HEK293 (cell line): ENCODE measurements around the gene ANTXR1.

Experiments
- ATF2 ChIP-seq: fragments of 450-650 bp; formaldehyde crosslinking; IDR thresholded peaks from 2 replicates; pipeline ENCODE4 v1.5.1; 2016; ENCODE audit warnings: missing biosample characterization, missing genetic modification characterization, low read depth
- CTCF ChIP-seq: fragments of 450-650 bp; formaldehyde crosslinking; IDR thresholded peaks from 2 replicates; pipeline ENCODE4 v1.5.1; 2016; ENCODE audit warnings: missing biosample characterization, missing genetic modification characterization
- KLF7 ChIP-seq: fragments of 450-650 bp; formaldehyde crosslinking; IDR thresholded peaks from 2 replicates; pipeline ENCODE4 v1.5.1; 2016; ENCODE audit warnings: missing biosample characterization, missing genetic modification characterization, borderline replicate concordance
- ZBTB21 ChIP-seq: fragments of 450-650 bp; formaldehyde crosslinking; IDR thresholded peaks from 2 replicates; pipeline ENCODE4 v1.5.1; 2017; ENCODE audit warnings: missing biosample characterization, missing genetic modification characterization
- ZNF114 ChIP-seq: fragments of 450-650 bp; formaldehyde crosslinking; IDR thresholded peaks from 2 replicates; pipeline ENCODE4 v1.5.0; 2017; ENCODE audit warnings: missing biosample characterization, missing genetic modification characterization
- ZNF140 ChIP-seq: fragments of 450-650 bp; formaldehyde crosslinking; IDR thresholded peaks from 2 replicates; pipeline ENCODE4 v1.5.1; 2016; ENCODE audit warnings: missing biosample characterization, missing genetic modification characterization
- ZNF354C ChIP-seq: fragments of 450-650 bp; formaldehyde crosslinking; IDR thresholded peaks from 2 replicates; pipeline ENCODE4 v1.5.1; 2016; ENCODE audit warnings: missing biosample characterization, missing genetic modification characterization, low read depth, borderline replicate concordance
- ZNF629 ChIP-seq: fragments of 450-650 bp; formaldehyde crosslinking; IDR thresholded peaks from 2 replicates; pipeline ENCODE4 v1.5.1; 2017; ENCODE audit warnings: missing biosample characterization, missing genetic modification characterization
- ZNF785 ChIP-seq: fragments of 450-650 bp; formaldehyde crosslinking; IDR thresholded peaks from 2 replicates; pipeline ENCODE4 v1.5.1; 2016; ENCODE audit warnings: missing biosample characterization, missing genetic modification characterization
- ZNF791 ChIP-seq: fragments of 450-650 bp; formaldehyde crosslinking; IDR thresholded peaks from 2 replicates; pipeline ENCODE4 v1.5.1; 2016; ENCODE audit warnings: missing biosample characterization, missing genetic modification characterization

DNA sequence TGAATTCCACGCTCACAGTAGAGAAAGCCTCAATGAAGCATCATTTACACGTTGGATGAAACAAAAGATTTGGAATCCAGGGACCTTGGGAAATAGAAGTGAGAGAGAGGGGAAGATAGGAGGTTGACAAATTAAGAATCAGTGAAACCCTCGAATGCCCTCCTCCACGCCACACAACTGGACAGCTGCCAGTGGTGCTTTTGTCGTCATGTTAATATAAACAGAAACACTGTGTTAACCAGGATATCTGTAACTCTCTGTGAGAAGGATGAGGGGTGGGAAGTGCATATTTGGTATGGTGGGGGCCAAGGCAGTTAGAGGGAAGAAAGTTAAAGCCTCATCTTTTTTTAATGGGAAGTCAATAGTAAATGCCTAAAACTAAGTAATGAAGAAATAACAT is 265.4 kb downstream of the ANTXR1 start:
- TF ChIP-seq CTCF (no peak), ZBTB21 (no peak), ZNF354C (tag by site-specific recombination) (no peak), ZNF114 (tag by site-specific recombination) (no peak), KLF7 (tag by site-specific recombination) (no peak), ATF2 (tag by site-specific recombination) (no peak), ZNF140 (tag by site-specific recombination) (no peak), ZNF785 (tag by site-specific recombination) (no peak), ZNF629 (tag by site-specific recombination) (no peak), ZNF791 (tag by site-specific recombination) (no peak)
